ENCODE data around the gene C4orf33. TPM values are rescaled to one million over a fixed set of nuclear protein-coding genes. Genes with fewer than 3 reads are reported as not detected.

Gene C4orf33
- total and polyA plus RNA-seq, 8 donors = 4.5 to 27.5 (median 13.3) TPM; not detected in 1

DNA sequence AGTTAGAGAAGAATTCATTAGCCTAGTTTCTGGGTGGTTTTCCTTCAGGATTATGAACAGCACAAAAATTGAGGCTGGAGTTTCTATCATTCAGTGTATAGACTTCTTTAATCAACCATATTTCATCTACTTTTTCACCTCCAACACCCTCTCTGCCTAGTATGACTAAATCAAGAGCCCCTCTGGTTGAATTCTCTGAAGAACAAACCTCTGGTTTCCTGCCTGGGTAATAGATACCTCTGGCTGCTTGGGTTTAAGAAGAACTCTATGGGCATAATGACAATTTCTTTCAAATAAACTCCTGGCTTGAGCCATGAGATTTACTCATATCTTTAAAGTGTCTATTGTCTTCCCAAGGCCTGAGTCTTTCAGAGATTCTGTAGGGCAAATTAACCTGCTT is 66.5 kb downstream of the C4orf33 start:
- TF ChIP-seq, protein P1, sequence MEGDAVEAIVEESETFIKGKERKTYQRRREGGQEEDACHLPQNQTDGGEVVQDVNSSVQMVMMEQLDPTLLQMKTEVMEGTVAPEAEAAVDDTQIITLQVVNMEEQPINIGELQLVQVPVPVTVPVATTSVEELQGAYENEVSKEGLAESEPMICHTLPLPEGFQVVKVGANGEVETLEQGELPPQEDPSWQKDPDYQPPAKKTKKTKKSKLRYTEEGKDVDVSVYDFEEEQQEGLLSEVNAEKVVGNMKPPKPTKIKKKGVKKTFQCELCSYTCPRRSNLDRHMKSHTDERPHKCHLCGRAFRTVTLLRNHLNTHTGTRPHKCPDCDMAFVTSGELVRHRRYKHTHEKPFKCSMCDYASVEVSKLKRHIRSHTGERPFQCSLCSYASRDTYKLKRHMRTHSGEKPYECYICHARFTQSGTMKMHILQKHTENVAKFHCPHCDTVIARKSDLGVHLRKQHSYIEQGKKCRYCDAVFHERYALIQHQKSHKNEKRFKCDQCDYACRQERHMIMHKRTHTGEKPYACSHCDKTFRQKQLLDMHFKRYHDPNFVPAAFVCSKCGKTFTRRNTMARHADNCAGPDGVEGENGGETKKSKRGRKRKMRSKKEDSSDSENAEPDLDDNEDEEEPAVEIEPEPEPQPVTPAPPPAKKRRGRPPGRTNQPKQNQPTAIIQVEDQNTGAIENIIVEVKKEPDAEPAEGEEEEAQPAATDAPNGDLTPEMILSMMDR (IDR thresholded peaks at IDR 0.05) = no peak
- TF ChIP-seq POLR2A (IDR thresholded peaks at IDR 0.05) = no peak
- no peak for TF ChIP-seq EP300 (IDR thresholded peaks at IDR 0.05)
- no peak for TF ChIP-seq POLR2AphosphoS5 (IDR thresholded peaks at IDR 0.05)
- DNase-seq = no peak
- Histone ChIP-seq H3K4me1 (no peaks in the 10 kb centered on the region), H3K9me3 (peaks cover 0 to 6% (median 0%) of the 10 kb centered on the region in 4 donors), H3K27me3 (peaks cover 0 to 6% (median 0%) of the 10 kb centered on the region in 3 donors), H3K4me3 (no peak overlapping the region), H3K27ac (no peak overlapping the region), H3K36me3 (no peaks in the 10 kb centered on the region)
- intact Hi-C loops (cut with DNase I; ENCODE audit: low total_unique reads) = no loop called here

GRCh38 chr4:129163427-129163826 is 67.5 kb downstream of the C4orf33 start:
- H3K9me3 ChIP-seq = no peaks in the 10 kb centered on the region

GRCh38 chr4:129164243-129164642 is 68.3 kb downstream of the C4orf33 start:
- no peaks in the 10 kb centered on the region for H3K36me3 ChIP-seq
- no peak overlapping the region for H3K4me3 ChIP-seq
- H3K27me3 ChIP-seq = no peaks in the 10 kb centered on the region
- no peak overlapping the region for H3K27ac ChIP-seq
- no peaks in the 10 kb centered on the region for H3K9me3 ChIP-seq
- no peaks in the 10 kb centered on the region for H3K4me1 ChIP-seq
- WGBS, 5 donors = 61 to 70% (median 61%) methylated on average over 3 of the region's 3 CpGs
- TF ChIP-seq POLR2A (IDR thresholded peaks at IDR 0.05) (no peak), POLR2AphosphoS5 (IDR thresholded peaks at IDR 0.05) (no peak), EP300 (IDR thresholded peaks at IDR 0.05) (no peak)
- TF ChIP-seq, protein P1 (IDR thresholded peaks at IDR 0.05) = no peak
- DNase-seq = no peak
- intact Hi-C loops (cut with DNase I; ENCODE audit: low total_unique reads) = no loop called here

More at GRCh38 chr4:129163427-129163826, 67.5 kb downstream of the C4orf33 start:
- no peaks in the 10 kb centered on the region for H3K27me3 ChIP-seq
- no peaks in the 10 kb centered on the region for H3K4me1 ChIP-seq
- H3K4me3 ChIP-seq = no peak overlapping the region
- no peaks in the 10 kb centered on the region for H3K36me3 ChIP-seq
- WGBS, 5 donors = 64 to 72% (median 69%) methylated on average over 3 of the region's 3 CpGs
- intact Hi-C loops (cut with DNase I; ENCODE audit: low total_unique reads) = no loop called here
- no peak overlapping the region for H3K27ac ChIP-seq
- no peak for DNase-seq
- TF ChIP-seq EP300 (IDR thresholded peaks at IDR 0.05) = no peak
- TF ChIP-seq POLR2A (IDR thresholded peaks at IDR 0.05) = no peak
- TF ChIP-seq POLR2AphosphoS5 (IDR thresholded peaks at IDR 0.05) = no peak
- TF ChIP-seq, protein P1 (IDR thresholded peaks at IDR 0.05) = no peak

Other genes starting within 250 kb of the C4orf33 start
- 10 to 100 TPM in 4 of 5 donors, 1 to 10 TPM in 1; 2.3 to 49.0 (median 21.7) TPM for gene SCLT1, start 2.6 kb upstream of the C4orf33 start, total RNA-seq
- gene SCLT1, start 2.6 kb upstream of the C4orf33 start, polyA plus RNA-seq = 1 to 10 TPM; 3.6 to 4.3 (median 4.0) TPM